ENCODE measurements around the gene ADAMTSL3.
"Not testable (repeated sequence)": the region's sequence is repeated elsewhere in the genome, so short reads cannot be mapped to it uniquely, and the experiment has no call there.

ADAMTSL3 gene

DNA sequence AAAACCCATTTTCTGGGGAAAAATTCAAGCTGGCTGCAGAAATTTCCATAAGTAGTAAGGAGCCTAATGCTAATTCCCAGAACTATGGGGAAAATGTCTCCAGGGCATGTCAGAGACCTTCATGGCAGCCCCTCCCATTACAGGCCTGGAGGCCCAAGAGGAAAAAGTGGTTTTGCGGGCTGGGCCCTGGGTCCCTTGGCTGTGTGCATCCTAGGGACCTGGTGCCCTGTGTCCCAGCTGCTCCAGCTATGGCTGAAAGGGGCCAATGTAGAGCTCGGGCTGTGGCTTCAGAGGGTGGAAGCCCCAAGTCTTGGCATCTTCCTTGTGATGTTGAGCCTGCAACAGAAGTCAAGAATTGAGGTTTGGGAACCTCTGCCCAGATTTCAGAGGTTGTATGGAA lies 48.4 kb downstream of the ADAMTSL3 start:
- not testable (repeated sequence) for DNase-seq

DNA sequence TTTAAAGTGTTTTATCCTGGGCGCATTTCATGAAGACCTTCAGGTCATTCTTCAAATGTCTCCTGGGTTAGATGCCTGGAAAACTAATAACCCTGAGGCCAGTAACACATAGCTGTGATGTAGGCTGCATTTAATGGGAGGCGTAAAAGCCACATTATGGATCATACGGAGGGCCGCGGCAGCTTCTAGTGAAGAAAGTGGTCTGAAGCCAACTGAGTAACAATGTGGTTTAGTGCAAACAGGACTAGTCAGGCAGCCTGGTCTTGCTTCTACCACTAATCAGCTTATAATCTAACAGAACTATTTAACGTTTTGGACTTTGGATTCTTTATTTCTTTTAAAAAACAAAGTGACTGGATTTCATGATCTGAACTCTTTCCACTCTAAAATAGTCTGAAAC lies 54.4 kb downstream of the ADAMTSL3 start:
- no peak for DNase-seq

DNA sequence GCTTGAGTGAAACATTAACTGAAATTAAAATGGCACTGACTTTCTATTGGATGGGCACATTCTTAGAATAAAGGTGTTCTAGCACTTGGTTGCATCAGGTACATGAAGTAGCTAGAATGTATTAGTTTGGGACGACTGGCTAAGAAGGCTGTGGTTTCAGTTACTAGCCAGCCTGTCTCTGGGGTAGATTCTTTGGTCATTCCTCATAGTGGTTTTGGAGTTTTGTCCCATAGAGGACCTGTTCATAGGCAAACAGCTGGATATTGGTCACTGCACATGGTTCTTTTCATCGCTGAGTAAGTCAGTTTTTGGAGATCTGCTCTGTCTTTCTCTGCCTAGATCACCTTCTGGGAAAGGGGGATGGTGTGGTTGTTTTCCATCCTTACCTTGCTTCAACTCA lies 55.3 kb downstream of the ADAMTSL3 start:
- no peak for DNase-seq

DNA sequence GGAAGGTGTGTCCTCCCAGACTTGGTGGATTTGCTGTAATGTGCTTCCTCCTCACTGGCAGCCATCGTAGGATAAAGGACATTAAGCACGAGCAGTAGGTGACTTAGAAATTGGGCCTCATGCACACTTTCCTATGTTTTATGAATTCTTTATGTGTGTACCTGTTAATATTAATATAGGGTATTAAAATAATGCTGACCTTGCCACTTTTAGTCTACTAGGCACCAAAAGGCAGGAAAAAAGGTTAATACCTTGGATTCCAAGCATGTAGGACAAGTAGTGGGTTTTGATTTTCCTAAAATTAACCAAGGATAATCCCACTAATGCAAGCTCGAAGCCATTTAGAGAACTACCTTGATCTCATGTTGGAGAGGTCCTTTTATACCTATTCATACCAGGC lies 55.9 kb downstream of the ADAMTSL3 start:
- no peak for DNase-seq

DNA sequence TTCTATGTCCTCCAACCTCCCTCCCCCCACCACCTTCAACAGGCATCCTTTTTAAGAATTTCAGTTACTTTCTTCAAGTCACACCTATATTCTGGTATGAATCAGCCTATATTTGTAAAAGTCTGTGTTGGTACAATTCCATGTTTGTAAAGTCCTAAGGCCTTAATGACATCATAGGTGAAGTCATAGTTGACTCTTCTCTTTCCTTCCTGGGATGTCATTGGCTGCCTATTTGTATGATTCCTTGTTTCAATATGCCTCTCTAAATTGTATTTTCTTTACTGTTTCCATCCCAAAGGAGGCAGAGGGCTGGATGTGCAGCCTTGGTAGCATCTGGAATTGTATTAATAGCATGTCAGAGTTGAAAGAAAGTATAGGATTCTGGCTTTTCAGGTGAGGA lies 56.5 kb downstream of the ADAMTSL3 start:
- DNase-seq: no peak

DNA sequence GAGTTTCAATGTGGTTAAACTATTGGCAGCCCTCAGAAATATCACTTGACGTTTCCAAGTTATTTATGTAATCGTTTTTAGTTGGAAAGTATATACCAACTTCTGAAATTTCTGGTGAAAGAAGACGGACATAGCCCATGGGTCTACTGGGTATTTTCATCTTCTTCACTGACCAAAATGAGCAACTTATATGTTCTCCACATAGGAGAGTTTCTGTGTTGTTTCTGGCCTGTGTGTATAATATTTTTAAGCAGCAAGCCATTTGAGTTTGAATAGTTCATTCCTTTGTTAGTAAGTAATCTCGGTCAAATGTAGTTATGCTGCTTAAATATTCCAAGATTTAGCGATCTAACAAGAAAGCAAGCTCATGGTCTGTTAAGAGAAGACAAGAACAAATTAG lies 57.3 kb downstream of the ADAMTSL3 start:
- DNase-seq: no peak

DNA sequence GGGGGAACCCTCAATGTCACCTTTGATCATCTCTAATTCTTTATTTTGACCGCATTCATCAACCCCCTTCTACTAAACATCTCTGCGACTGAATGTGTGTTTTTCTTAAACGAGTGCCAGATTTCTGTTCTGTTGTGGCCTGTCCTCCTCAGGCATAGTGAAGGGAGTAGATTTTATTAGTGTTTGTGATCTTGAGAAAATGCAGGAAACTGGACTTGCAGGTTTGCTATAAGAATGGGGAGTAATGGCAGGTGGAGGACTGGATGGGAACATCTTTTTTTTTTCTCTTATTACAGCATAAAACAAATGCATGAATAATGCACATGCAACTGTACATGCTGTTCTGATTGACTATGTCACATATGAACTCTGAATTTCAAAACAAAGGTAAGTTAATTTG lies 59.3 kb downstream of the ADAMTSL3 start:
- DNase-seq: no peak

DNA sequence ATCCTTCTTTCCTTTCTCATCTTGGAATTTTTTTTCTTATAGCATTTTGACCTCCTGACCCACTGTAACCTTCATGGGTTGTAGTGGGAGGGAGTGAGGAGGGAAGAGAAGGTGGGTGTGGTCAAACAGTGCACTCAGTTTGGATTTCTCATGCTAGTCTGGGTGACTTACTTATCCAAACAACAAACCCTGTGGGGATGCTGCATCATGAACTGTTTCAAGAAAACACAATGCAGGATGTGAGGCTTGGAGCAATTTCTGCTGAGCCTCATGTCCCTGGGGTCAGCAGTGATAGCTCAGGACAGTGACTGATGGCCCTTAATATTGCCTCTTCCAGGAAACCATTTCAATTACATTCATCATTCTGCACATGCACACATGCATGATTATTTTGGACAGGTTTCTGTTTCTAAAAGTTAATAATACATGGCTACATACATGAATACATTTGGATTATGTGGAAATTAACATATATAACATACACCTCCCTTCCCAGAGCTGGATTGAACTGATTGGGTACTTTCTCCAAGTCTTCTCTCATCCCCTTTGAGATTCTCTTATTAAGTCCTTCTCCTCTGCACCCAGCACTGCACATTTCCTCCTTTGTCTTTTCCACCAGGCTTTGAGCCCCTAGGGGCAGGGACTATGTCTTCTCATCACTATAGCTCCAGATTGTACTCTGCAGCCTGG lies 61.2 kb downstream of the ADAMTSL3 start:
- no peak for DNase-seq

DNA sequence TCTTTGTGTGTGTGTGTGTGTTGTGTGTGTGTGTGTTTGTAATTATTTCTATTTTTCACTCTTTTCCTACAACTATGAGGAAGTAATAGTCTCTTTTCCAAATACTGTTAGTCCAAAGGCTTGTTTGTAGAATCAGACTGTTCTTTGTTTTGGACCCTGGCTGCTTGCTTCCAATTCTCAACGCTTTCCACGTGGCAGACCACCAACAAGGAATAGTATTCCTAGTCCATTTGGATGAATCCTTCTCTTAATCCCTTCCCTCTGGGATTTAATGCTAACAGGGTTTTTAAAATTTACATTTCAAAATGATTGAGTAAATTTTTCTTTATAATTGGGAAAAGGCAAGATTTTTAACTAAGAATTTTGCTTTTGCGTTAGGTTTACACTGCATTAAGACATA lies 62.7 kb downstream of the ADAMTSL3 start:
- DNase-seq: no peak

DNA sequence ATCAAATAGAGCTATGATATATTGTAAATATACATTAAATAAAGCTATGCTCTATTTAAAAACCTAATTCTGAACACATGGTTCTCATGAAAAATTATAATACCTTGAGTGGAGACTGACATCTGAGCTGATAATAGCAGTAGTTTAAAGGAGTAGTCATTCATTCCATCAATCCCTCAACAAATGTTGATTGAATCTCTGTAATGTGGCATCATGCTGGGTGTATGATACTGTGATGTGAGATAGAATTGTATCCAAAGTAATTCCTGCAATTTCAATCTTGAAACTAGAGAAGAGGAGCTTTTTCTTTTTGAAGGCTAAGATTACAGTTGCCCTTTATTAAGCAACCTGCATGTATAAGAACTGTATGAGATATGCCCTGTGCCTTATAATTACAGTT lies 63.1 kb downstream of the ADAMTSL3 start:
- no peak for DNase-seq

DNA sequence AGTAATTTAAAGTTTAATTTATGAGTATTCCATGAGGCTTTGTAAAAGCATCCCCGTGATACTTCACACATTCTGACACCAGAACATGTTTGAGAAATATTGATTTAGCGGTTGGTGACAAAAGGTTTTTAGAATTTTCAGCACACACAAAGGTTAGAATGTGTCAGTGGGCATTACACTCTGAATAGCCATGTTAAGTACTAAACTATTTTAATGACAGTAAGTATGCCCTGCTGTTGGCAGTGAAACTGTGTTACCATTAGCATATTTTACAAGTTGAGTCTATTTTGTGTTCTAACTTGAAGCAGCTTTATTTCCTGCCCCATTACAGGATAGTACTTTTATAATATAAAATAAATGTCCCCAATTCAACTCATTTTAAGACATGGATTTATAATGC lies 66.5 kb downstream of the ADAMTSL3 start:
- DNase-seq: no peak

DNA sequence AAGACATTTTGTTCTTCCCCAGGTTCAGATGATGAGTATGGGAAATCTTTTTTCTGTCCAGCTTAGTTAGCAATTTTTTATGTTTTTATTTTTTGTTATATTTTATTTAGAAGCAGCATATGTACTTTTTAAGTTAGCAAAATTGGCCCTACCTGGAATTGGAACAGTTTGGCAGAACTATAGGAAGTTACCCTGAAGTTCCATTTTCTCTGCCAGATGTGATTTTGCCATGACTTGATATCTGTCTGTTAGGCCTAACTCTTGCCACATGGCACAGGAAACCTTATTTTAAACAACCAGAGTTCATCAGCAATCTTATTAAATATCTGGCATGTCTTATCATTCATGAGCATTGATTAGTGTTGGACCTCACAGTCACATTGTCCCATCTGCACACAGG lies 67.1 kb downstream of the ADAMTSL3 start:
- DNase-seq: no peak

DNA sequence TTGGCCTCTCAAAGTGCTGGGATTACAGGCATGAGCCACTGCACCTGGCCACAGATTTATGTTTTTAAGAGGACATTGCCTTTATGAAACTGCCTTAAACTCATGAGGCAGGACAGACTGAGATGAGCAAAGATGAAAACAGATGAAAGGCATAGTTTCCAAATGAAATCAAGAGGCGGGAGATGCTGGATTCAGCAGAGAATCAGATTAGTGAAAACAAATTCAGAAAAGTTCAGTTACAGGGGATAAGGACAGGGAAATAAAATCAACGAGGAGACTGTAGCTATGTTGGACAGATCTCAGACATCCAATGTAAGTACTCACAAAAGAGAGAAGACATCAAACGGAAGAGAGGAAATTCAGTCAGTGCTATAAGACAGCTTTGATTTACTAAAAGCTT lies 68.1 kb downstream of the ADAMTSL3 start:
- DNase-seq: no peak

DNA sequence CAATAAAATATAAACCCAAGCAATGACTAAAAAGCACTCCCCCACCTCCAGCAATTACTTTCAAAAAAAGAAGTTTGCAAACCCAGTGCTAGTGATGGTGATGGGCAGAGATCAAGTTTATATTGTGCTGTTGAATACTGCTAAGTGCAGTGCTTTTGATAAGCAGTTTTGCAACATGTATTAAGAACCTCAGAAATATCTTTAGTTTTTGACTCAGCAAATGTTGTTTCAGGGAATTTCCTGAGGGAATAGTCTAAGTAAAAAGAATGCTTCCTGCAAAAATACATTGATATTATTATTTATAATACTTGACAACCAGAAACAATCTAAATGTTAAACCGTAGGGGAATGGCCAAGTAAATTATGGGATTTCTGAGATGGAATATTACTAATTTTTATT lies 69.3 kb downstream of the ADAMTSL3 start:
- DNase-seq: no peak

DNA sequence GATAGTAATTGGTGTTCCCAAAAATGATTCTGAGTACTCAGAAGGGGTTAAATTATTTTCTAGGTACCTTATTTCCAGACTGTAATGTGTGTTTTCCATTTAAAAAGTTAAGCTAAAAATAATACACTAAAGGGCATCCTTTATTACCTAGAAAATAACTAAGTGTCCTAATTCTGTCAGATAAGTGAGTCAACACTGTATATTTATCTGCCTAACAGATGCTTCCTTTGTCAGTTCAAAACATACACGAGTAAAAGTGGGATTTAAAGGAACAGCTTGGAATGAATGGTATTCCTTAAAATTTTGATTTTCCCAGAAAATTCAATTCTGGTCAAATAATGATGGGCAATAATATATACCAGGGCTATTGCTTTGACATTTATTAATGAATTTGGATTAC lies 78.3 kb downstream of the ADAMTSL3 start:
- DNase-seq: no peak

DNA sequence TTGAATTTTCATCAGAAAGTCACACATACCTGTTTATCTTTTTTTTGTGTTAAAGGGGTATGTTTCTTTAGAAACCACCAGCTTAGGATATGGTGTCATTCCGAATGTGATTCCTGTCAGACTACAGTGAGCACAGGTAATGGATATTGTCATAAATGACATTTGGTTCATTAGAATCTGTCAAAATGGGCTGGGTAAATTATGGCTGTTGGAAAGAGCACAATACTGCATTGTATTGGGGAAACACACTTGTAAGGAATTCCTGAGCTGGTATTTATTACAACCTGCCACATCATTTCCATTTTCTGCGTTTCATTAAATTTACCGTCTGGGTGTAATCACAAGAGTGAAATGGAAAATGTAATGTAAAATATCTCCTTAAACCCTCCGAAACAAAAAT lies 78.8 kb downstream of the ADAMTSL3 start:
- no peak for DNase-seq

DNA sequence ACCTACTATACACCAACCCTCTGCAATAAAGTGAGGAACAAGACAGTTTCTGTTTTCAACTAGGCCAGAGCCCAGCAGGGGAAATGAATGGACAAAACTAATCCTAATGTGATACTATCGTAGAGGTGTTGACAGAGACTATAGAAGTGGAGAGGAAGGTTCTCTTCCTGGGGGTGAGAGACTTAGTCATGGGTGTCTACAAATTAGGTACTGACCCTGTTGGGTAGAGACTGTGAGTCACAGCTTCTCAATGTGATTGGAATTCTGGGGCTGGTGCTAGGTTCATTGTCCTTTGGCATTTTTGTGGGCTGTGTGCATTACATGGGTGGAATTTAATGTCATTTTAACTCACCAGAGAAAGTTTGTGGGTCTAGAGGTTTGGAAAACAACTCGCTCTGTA lies 79.3 kb downstream of the ADAMTSL3 start:
- DNase-seq: no peak

DNA sequence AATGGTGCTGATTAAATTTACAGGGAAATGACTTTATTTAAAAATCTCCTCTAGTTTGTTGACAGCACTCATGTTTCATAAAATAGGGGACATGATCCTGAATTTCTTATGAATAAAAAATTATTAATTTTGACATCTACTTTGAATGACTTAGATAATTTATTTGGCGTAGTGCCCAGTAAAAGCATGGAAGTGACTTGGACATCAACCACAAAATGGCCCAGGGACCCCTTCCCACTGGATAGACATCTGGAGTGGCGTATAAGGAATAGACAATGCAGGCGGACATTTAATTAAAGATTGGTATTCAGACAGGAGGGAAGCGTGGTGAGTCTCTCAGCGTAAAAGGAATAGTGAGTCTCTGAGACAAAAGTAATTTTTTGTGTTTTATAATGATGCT lies 79.8 kb downstream of the ADAMTSL3 start:
- DNase-seq: no peak

DNA sequence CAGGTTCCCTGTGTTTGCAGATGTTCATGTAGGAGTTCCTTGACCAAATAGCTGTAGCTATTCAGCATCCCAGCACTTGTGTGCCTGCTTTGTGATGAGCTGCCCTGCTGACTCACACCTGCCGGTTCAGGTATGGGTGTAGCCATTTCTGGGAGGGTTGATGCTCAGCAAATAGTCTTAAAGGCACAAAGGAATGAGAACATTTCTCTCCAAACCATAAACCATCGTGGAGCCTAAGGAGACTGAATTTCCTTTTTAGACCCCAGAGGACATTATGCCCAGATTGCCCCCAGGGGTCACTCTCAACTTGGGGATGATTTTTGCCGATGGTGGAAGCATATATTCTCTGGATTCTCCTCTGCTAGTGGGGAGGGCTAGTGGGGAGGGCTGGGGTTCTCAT lies 80.6 kb downstream of the ADAMTSL3 start:
- DNase-seq: no peak

DNA sequence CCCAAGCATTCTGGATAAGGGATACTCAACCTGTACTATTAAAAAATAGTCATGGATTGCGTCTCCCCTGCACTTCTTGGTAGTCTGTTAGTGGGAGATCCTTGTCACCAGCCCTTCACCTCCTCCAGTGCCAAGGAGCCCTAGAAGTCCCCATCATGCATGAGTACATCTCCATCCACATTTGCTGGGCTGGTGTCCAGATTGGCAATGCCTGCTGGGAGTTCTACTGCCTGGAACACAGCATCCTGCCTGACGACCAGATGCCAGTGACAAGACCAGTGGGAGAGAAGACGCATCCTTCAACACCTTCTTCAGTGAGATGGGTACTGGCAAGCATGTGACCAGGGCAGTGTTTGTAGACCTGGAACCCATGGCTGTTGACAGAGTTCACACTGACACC lies 85.7 kb downstream of the ADAMTSL3 start:
- no peak for DNase-seq

DNA sequence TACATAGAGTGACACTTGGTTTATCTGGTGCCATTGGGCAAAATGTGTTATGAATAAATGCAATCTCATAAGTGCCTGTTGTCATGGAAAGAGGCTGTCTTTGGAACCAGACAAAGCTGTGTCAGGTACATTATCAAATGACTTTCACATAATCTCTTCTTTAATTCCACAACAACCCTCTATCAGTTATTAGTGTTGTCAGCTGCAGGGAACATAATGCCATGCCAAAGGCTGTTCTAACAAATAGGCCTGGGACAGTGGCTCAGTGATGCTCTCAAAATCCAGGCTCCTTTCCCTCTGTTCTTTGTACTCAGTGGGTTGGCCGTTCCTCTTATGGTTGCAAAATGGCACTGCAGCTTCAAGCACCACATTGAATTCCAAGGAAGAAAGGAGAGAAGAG lies 91.8 kb downstream of the ADAMTSL3 start:
- DNase-seq: no peak

DNA sequence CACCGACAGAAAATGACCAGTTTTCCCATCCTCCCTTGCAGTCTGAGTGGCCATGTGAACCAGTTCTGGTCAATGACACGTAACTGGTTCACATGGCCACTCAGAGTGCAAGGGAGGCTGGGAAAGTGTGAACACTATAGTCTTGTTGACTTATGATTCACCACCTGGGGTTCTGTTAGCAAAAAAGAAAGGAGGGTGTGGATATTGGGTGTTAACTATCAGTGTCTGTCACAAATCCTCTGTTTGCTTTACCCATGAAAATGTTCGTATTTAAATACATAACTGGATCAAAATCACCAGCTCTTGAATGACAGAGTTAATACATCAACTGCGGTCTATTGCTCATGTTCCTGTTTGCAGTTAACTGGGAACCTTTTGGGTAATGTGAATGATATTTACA lies 92.3 kb downstream of the ADAMTSL3 start:
- DNase-seq: no peak

DNA sequence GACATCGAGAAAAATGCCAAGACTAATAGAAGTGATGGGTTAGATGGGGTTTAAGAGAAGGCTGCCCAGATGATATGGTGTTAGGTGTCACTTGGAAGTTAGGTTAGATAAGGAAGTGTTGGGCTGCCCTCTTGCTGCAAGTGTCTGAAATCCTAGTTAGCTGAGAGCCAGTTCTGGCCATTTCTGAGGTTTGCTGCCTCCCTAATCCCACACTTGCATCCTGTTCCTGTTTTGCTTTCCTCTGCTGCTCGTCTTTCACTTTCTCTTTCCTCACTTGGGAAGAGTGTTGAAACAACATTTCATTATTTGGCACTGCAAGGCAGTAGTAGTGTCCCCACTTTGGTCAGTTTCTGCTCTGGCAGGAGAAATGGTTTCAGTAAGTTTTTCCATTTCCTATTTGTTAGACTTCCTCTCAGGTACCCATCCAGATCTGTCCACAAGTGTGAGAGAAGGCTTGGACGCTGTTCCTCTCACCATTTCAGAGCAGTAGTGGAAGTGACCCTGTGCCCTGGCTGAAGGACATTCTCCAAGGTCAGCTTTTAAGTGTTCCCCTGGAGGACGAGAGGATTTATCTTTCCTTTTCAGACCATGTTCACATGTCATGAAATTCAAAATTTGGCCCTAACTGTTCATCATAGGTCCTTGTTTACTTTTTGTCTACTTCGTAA lies 93.3 kb downstream of the ADAMTSL3 start:
- DNase-seq: no peak

DNA sequence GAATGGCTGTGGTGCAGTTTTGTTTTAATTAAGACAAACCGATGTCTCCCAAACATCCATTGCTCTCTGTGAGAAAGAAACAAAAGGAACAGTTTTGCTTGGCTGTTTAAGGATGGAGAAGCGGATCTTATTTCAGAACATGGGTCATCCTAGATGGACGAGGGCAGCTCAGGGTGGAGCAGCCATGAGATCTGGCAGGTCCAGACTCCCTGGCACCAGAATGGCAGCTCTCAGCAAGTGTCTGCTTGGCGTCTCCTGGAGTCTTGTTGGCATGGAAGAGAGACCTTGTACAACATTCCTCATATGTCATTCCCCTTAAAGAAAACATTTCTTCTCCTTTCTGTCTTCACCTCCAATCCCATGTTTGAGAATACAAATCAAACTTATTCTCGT lies 93.8 kb downstream of the ADAMTSL3 start:
- no peak for DNase-seq

DNA sequence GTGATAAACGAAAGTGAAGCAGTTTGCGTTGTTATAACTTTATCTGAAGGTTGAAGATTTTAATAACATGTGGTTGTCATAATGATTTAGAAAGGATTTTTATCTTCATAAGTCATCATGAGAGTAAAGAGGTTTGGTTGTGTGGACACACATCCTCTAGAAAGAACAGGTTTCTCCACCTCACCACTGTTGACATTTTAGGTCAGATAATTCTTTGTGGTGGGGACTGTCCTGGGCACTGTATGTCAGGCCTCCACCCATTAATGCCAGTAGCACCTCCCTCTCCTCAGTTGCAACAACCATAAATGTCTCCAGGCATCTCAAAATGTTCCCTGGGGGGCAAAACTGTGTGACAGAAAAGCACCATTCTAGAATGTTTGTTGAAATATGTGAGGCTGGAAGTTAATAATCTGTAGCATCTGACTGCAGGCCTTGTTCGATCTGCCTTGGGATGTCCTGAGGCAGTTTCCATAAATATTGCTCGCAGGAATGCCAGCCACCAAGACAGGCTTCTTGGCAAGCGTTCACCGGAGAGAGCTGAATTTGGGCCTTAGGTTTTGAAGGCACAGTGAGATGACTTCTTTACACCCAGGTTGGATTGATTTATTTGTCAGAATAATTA lies 100.1 kb downstream of the ADAMTSL3 start:
- DNase-seq: no peak
